ENCODE measurements around the gene SLC44A1.
A peak's percentile ranks its signal among the peaks of the same experiment; 100 is the strongest.

SLC44A1 gene

DNA sequence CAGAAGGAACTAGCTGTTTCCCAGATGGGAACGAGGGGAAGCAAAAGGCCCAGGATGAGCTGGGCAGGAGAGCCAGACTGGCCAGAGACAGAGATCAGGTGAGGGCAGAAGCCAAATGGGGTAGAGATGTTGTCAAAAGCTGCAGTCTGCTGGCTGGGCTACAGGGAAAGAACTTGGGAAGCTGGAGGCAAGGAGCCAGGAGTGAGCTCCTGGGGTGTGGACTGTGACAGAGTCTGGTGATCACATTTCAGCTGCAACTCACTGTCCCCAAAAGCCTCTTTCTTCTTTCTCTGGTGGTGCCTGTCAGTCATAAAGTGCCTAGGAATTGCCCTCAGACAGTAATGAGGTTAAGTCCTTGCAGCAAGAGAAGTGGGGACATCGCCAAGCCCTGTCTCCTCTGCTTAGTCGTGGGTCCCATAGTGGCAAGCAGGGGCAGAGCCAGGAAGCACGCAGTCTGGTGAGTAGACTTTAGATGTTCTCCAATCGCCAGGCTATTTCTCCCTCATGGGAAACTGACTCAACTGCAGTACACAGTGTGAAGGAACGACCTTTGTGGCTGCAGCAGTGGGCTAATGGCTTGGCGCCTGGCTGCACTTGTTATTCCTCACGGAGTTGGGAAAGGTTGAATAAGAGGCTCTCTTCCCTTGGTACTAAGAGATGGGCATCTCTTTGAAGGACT, 200.9 kb downstream of the SLC44A1 start:
- no peak for DNase-seq (ENCODE audit: low read depth)
- no peak overlapping the region for H3K4me3 ChIP-seq (ENCODE audit: low read depth, low read length)
- TF ChIP-seq POLR2A (IDR thresholded peaks at IDR 0.05; ENCODE audit: extremely low read depth, insufficient read length): no peak
- TF ChIP-seq, protein P1, sequence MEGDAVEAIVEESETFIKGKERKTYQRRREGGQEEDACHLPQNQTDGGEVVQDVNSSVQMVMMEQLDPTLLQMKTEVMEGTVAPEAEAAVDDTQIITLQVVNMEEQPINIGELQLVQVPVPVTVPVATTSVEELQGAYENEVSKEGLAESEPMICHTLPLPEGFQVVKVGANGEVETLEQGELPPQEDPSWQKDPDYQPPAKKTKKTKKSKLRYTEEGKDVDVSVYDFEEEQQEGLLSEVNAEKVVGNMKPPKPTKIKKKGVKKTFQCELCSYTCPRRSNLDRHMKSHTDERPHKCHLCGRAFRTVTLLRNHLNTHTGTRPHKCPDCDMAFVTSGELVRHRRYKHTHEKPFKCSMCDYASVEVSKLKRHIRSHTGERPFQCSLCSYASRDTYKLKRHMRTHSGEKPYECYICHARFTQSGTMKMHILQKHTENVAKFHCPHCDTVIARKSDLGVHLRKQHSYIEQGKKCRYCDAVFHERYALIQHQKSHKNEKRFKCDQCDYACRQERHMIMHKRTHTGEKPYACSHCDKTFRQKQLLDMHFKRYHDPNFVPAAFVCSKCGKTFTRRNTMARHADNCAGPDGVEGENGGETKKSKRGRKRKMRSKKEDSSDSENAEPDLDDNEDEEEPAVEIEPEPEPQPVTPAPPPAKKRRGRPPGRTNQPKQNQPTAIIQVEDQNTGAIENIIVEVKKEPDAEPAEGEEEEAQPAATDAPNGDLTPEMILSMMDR (IDR thresholded peaks at IDR 0.05; ENCODE audit: low read depth, low read length): no peak
- no peak for TF ChIP-seq MYC (IDR thresholded peaks at IDR 0.05; ENCODE audit: low read depth, low read length)

DNA sequence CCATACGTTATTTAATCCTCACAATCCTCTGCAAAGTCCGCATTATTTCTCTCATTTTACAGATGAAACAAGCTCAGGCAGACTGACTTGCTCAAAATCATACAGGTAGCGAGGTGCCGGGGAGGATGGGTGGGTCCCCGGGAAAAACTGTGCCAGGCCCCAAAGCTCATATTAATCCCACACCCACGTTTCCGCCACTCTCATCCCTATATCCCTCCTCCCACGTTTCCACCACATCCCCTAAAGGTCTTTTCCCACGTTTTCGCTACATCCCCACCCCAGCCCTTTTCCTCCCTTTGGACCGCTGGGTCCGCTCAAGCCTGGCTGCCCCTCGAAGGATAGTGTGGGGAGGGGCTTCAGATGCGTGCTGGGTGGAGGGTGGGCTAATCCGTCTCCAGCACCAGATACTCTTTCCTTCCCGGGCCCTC, 202.9 kb downstream of the SLC44A1 start:
- DNase-seq (ENCODE audit: low read depth): no peak
- TF ChIP-seq, protein P2, sequence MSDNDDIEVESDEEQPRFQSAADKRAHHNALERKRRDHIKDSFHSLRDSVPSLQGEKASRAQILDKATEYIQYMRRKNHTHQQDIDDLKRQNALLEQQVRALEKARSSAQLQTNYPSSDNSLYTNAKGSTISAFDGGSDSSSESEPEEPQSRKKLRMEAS (IDR thresholded peaks at IDR 0.05; ENCODE audit: low read depth, low read length): no peak
- no peak for TF ChIP-seq MYC (IDR thresholded peaks at IDR 0.05; ENCODE audit: low read depth, low read length)
- no peak for TF ChIP-seq POLR2A (IDR thresholded peaks at IDR 0.05; ENCODE audit: extremely low read depth, insufficient read length)
- TF ChIP-seq, protein P1 (IDR thresholded peaks at IDR 0.05; ENCODE audit: low read depth, low read length): no peak
- H3K4me3 ChIP-seq (ENCODE audit: low read depth, low read length): peak overlapping the region; percentile 49

DNA sequence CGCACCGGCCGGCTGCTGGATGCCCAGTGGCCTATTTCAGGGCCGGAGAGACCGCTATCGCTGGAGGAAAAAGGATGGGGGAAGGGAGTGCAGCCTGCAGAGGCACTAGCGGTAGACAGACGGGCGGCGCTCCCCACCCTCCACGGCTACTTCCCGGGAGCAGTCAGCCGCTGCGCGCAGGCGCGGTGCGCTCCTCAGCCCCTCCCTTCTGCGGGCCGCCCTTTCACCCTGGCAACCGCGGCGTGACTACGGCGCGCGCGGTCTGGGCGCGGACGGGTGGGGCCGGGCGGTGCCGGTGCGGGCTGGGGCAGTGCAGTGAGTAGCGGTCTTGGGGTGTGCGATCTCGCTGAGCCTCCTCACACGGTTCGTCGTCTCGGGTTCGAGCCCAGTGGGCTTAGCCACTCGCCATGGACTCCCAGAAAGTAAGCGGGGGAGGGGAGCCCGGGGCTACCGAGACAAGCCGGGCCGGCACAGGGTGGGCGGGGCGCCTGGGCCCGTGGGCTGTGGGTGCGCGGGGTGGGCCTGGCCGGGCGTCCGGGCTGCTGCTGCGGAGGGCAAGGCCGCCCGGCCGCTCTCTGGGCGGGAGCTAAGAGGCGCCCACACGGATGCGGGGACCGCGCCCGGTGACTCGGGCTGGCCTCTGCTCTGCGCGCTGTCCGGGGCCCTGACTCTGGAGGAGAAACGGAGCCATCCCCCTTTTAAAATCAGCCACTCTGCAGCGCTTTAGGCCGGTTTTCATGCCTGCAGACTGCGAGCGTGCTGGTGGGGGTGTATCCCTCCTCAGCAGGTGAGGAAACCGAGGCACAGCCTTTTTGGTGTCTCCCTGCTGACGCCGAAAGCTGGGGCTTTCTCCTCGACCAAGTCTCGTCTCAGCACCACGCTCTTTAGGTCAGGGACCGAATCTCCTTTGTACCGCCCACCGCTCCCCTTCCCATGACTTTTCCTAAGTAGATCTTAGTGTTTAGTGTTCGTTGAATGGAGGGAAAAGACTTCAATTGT, 203.7 kb downstream of the SLC44A1 start, which contains the start of gene FSD1L:
TSS of gene FSD1L (plus strand) at position 221 of the 999 bp plus-strand sequence. CDS start at position 408, 187 bp downstream.
- TF ChIP-seq MYC (IDR thresholded peaks at IDR 0.05; ENCODE audit: low read depth, low read length) (no peak), POLR2A (IDR thresholded peaks at IDR 0.05; ENCODE audit: extremely low read depth, insufficient read length) (peak; percentile 46)
- TF ChIP-seq, protein P1 (IDR thresholded peaks at IDR 0.05; ENCODE audit: low read depth, low read length): peak; percentile 26
- TF ChIP-seq, protein P2 (IDR thresholded peaks at IDR 0.05; ENCODE audit: low read depth, low read length): 0 out of 2 replicates have a peak, but pooled peaks have one; percentile 3
- H3K4me3 ChIP-seq (ENCODE audit: low read depth, low read length): peak within 1 kb of the TSS; percentile 79
- DNase-seq (ENCODE audit: low read depth): peak; percentile 93

DNA sequence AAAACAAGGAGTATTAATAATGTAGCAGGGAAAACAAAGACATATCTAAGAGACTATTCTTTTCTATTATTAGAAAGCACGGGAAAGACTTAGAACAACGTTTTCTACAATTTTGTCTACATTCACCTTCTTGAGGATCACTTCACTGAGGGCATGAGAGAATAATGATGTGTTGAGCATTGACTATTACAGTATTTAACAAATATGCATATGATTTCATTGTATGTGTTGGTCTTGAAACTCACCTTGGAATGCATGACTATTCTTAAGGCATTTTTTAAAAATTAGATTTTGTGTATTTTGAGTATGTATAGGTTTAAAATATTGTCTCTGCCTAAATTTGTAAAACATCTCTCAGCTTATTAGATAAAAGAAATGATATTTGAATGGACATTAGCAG, 204.6 kb downstream of the SLC44A1 start:
- TF ChIP-seq MYC (IDR thresholded peaks at IDR 0.05; ENCODE audit: low read depth, low read length): no peak
- TF ChIP-seq, protein P1 (IDR thresholded peaks at IDR 0.05; ENCODE audit: low read depth, low read length): no peak
- no peak for TF ChIP-seq POLR2A (IDR thresholded peaks at IDR 0.05; ENCODE audit: extremely low read depth, insufficient read length)
- TF ChIP-seq, protein P2 (IDR thresholded peaks at IDR 0.05; ENCODE audit: low read depth, low read length): no peak
- peak overlapping the region; percentile 79 for H3K4me3 ChIP-seq (ENCODE audit: low read depth, low read length)
- DNase-seq (ENCODE audit: low read depth): no peak

DNA sequence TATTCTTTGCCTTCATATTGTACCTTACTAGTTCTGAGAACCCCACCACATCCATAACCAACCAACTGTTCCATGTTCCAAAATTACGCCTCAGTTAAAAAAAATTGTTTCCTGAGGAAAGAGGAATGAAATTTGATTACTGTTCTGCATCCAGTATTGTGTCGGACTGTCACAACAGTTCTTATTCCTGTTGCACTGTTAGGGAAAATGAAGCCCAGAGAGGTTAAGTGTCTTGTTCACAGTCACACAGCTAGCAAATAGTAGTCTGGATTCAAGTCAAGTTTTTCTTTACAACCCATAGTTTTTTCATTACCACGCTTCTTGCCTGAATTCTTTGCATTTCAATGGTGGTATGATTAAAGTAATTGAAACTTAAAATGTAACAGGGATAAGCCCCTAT, 207.7 kb downstream of the SLC44A1 start:
- no peak for DNase-seq (ENCODE audit: low read depth)
- TF ChIP-seq, protein P1 (IDR thresholded peaks at IDR 0.05; ENCODE audit: low read depth, low read length): no peak
- TF ChIP-seq, protein P2 (IDR thresholded peaks at IDR 0.05; ENCODE audit: low read depth, low read length): no peak
- no peak overlapping the region for H3K4me3 ChIP-seq (ENCODE audit: low read depth, low read length)

All from NB4 (cell line).